Liver (tissue), 9 donors: ENCODE results near the gene SLC22A13. TPM values are rescaled to one million over a fixed set of nuclear protein-coding genes. Genes with fewer than 3 reads are reported as not detected.

Experiments used
- DNase-seq: peaks from one replicate; pipeline ENCODE4 v3.0.0-alpha.2; 2017; ENCODE audit warnings: low spot score
- H3K27ac ChIP-seq, 2 donors: one replicate each; pipeline ENCODE4 v1.7.0; 2013; ENCODE audit warnings: inconsistent platforms in 2 of 2, low read length in 2 of 2, control low read depth in 1 of 2, low read depth in 1 of 2, mild to moderate bottlenecking in 1 of 2
- H3K27me3 ChIP-seq, 4 donors: one replicate each; pipeline versions ENCODE4 v1.6.1 to v1.7.0; 2013; ENCODE audit warnings: low read length in 3 of 4, inconsistent platforms in 1 of 4, mild to moderate bottlenecking in 1 of 4, moderate library complexity in 1 of 4; ENCODE audit not compliant: control insufficient read depth in 4 of 4, insufficient read depth in 4 of 4
- H3K36me3 ChIP-seq, 4 donors: one replicate each; pipeline versions ENCODE4 v1.6.1 to v1.7.0; 2013; ENCODE audit warnings: low read length in 3 of 4, mild to moderate bottlenecking in 3 of 4, low read depth in 1 of 4, moderate library complexity in 1 of 4; ENCODE audit not compliant: control insufficient read depth in 4 of 4, insufficient read depth in 3 of 4
- H3K4me1 ChIP-seq, 4 donors: one replicate each; pipeline versions ENCODE4 v1.6.1 to v1.7.0; 2013; ENCODE audit warnings: low read length in 3 of 4, mild to moderate bottlenecking in 3 of 4, moderate library complexity in 1 of 4; ENCODE audit not compliant: control insufficient read depth in 4 of 4, insufficient read depth in 4 of 4
- H3K4me3 ChIP-seq, 3 donors: one replicate each; pipeline versions ENCODE4 v1.6.1 to v1.7.0; 2013; ENCODE audit warnings: low read length in 3 of 3, control low read depth in 1 of 3, low read depth in 1 of 3, mild to moderate bottlenecking in 1 of 3
- H3K9ac ChIP-seq, 2 donors: one replicate each; pipeline ENCODE4 v1.7.0; 2013; ENCODE audit warnings: low read length in 2 of 2, mild to moderate bottlenecking in 2 of 2, moderate library complexity in 2 of 2, control low read depth in 1 of 2, low read depth in 1 of 2
- H3K9me3 ChIP-seq, 4 donors: one replicate each; pipeline versions ENCODE4 v1.6.1 to v1.7.0; 2013; ENCODE audit warnings: low read length in 3 of 4; ENCODE audit not compliant: control insufficient read depth in 4 of 4
- EGR1 ChIP-seq, 2 donors: IDR thresholded peaks; 2 replicates each; pipeline ENCODE4 v1.6.1; 2016 to 2018; ENCODE audit warnings: antibody characterized with exemption in 2 of 2, low read depth in 2 of 2
- FOXA1 ChIP-seq: IDR thresholded peaks from 2 replicates; pipeline ENCODE4 v1.6.1; 2016; ENCODE audit warnings: antibody characterized with exemption
- FOXA2 ChIP-seq: IDR thresholded peaks from 2 replicates; pipeline ENCODE4 v1.6.1; 2016; ENCODE audit warnings: antibody characterized with exemption
- GABPA ChIP-seq, 2 donors: IDR thresholded peaks in 1 of 2; conservative IDR thresholded peaks in 1 of 2; 2 replicates each; pipeline ENCODE4 v1.6.1; 2016; ENCODE audit warnings: antibody characterized with exemption in 2 of 2, mild to moderate bottlenecking in 1 of 2, moderate library complexity in 1 of 2
- HNF4A ChIP-seq, 2 donors: conservative IDR thresholded peaks; 2 replicates each; pipeline ENCODE4 v1.6.1; 2016; ENCODE audit warnings: antibody characterized with exemption in 2 of 2, mild to moderate bottlenecking in 2 of 2
- HNF4G ChIP-seq: IDR thresholded peaks from 2 replicates; pipeline ENCODE4 v1.6.1; 2016; ENCODE audit warnings: antibody characterized with exemption
- JUND ChIP-seq, 2 donors: IDR thresholded peaks; 2 replicates each; pipeline ENCODE4 v1.6.1; 2016; ENCODE audit warnings: antibody characterized with exemption in 2 of 2
- NR2F2 ChIP-seq: IDR thresholded peaks from 2 replicates; pipeline ENCODE4 v1.6.1; 2016; ENCODE audit warnings: antibody characterized with exemption
- RAD21 ChIP-seq, 2 donors: IDR thresholded peaks; 2 replicates each; pipeline ENCODE4 v1.6.1; 2016; ENCODE audit warnings: antibody characterized with exemption in 2 of 2, mild to moderate bottlenecking in 2 of 2
- RXRA ChIP-seq, 2 donors: IDR thresholded peaks; 2 replicates each; pipeline ENCODE4 v1.6.1; 2017 to 2018; ENCODE audit warnings: antibody characterized with exemption in 2 of 2, mild to moderate bottlenecking in 1 of 2
- SP1 ChIP-seq: IDR thresholded peaks from 2 replicates; pipeline ENCODE4 v1.6.1; 2018; ENCODE audit warnings: antibody characterized with exemption, mild to moderate bottlenecking
- TAF1 ChIP-seq: conservative IDR thresholded peaks from 2 replicates; pipeline ENCODE4 v1.6.1; 2016; ENCODE audit warnings: antibody characterized with exemption, mild to moderate bottlenecking
- YY1 ChIP-seq: IDR thresholded peaks from 2 replicates; pipeline ENCODE4 v1.6.1; 2016; ENCODE audit warnings: antibody characterized with exemption, mild to moderate bottlenecking
- WGBS: extraction: QIAGEN DNeasy Blood & Tissue Kit; methylation state at CpG from one replicate; pipeline ENCODE4 v1.1.7; 2013; 5-methylcytosine and 5-hydroxymethylcytosine counted together
- polyA plus RNA-seq, 2 donors: library from polyadenylated mRNA; stranded (reverse) in 1 of 2; unstranded in 1 of 2; fragments of 200-250 nt in 1 of 2; fragments of >200 nt in 1 of 2; fragmentation: Nextera tagmentation in 1 of 2; extraction: Ambion mirVana in 1 of 2; gene quantifications; one replicate each; pipeline versions ENCODE4 v1.2.1 to v1.2.3, GENCODE V29; 2013 to 2015
- total RNA-seq, 2 donors: library from RNA; depleted of rRNA; stranded (reverse); fragments of >200 nt; gene quantifications; one replicate each; pipeline ENCODE4 v1.2.3, GENCODE V29; 2014
- TF ChIP-seq, protein P1 (sequence below): IDR thresholded peaks from 2 replicates; pipeline ENCODE4 v1.6.1; 2016; ENCODE audit warnings: antibody characterized with exemption
- TF ChIP-seq, protein P2 (sequence below): IDR thresholded peaks from 2 replicates; pipeline ENCODE4 v1.6.1; 2016; ENCODE audit warnings: antibody characterized with exemption
- TF ChIP-seq, protein P3 (sequence below): IDR thresholded peaks from 2 replicates; pipeline ENCODE4 v1.6.1; 2016; ENCODE audit warnings: antibody characterized with exemption
- TF ChIP-seq, protein P4 (sequence below): IDR thresholded peaks from 2 replicates; pipeline ENCODE4 v1.6.1; 2016; ENCODE audit warnings: antibody characterized with exemption, mild to moderate bottlenecking
- TF ChIP-seq, protein P5 (sequence below): fragments of 150-350 bp; IDR thresholded peaks from 2 replicates; pipeline ENCODE4 v1.5.1; 2017; ENCODE audit warnings: improper control_type of control experiment, low read depth, low read length; ENCODE audit not compliant: missing input control
- donor health status: healthy.
- donor health status: healthy.
- donor health status: healthy.
- donor health status: healthy.
- donor health status: healthy.

SLC22A13 gene
- total and polyA plus RNA-seq, 4 donors: 0.10 to 0.42 (median 0.14) TPM; not detected in 1

DNA sequence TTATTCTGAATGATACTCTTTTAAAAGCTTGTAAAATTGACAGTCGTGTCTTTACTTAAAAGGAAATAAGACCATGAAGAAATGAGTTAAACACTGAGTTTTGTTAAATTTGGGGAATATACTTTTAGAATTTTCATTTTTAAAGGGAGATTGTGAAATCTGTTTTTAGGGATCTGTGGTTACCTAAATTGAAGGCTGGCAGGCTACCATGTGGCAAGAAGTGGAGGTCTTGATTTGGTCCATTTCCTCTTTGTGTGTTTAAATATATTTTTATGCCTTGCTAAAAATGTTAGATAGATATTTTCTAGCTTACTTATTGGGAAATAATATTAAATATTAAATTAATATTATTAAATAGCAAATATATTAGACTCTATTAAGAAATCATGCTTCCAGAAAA lies 36.6 kb upstream of the SLC22A13 start (continued):
- TF ChIP-seq, protein P1, sequence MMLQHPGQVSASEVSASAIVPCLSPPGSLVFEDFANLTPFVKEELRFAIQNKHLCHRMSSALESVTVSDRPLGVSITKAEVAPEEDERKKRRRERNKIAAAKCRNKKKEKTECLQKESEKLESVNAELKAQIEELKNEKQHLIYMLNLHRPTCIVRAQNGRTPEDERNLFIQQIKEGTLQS: no peak

DNA sequence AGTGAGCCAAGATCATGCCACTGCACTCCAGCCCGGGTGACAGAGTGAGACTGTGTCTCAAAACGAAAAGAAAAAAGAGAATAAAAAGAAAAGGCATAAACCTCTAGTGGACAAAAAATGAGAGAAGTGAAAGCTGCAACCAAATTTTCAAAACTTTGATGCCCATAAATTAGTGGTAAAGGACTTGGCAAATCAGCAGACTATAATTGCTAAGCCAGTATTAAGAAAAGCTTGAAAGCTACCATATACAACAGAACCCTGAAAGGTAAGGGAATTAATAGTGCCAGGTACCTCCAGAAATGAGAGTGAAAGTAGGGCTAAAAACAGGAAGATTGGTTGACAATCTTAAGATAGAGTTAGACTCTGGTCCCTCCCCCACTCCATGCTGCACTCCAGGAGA lies 32.9 kb upstream of the SLC22A13 start:
- no peak overlapping the region for H3K9ac ChIP-seq
- H3K4me1 ChIP-seq: no peaks in the 10 kb centered on the region
- 89% methylated on average over 2 of the region's 2 CpGs for WGBS
- no peak for DNase-seq
- H3K27ac ChIP-seq: no peak overlapping the region
- peaks cover 0 to 2% (median 0%) of the 10 kb centered on the region in 4 donors for H3K9me3 ChIP-seq
- H3K27me3 ChIP-seq: no peaks in the 10 kb centered on the region
- TF ChIP-seq NR2F2: no peak
- TF ChIP-seq, protein P2, sequence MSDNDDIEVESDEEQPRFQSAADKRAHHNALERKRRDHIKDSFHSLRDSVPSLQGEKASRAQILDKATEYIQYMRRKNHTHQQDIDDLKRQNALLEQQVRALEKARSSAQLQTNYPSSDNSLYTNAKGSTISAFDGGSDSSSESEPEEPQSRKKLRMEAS: no peak
- TF ChIP-seq TAF1: no peak
- TF ChIP-seq SP1: no peak
- no peak for TF ChIP-seq YY1
- TF ChIP-seq EGR1 (IDR thresholded peaks at IDR 0.05; ENCODE audit: low read depth in 2 of 2): no peak
- TF ChIP-seq, protein P3, sequence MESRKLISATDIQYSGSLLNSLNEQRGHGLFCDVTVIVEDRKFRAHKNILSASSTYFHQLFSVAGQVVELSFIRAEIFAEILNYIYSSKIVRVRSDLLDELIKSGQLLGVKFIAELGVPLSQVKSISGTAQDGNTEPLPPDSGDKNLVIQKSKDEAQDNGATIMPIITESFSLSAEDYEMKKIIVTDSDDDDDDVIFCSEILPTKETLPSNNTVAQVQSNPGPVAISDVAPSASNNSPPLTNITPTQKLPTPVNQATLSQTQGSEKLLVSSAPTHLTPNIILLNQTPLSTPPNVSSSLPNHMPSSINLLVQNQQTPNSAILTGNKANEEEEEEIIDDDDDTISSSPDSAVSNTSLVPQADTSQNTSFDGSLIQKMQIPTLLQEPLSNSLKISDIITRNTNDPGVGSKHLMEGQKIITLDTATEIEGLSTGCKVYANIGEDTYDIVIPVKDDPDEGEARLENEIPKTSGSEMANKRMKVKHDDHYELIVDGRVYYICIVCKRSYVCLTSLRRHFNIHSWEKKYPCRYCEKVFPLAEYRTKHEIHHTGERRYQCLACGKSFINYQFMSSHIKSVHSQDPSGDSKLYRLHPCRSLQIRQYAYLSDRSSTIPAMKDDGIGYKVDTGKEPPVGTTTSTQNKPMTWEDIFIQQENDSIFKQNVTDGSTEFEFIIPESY: no peak
- no peak for TF ChIP-seq HNF4A (conservative IDR thresholded peaks at IDR 0.05)
- TF ChIP-seq, protein P4, sequence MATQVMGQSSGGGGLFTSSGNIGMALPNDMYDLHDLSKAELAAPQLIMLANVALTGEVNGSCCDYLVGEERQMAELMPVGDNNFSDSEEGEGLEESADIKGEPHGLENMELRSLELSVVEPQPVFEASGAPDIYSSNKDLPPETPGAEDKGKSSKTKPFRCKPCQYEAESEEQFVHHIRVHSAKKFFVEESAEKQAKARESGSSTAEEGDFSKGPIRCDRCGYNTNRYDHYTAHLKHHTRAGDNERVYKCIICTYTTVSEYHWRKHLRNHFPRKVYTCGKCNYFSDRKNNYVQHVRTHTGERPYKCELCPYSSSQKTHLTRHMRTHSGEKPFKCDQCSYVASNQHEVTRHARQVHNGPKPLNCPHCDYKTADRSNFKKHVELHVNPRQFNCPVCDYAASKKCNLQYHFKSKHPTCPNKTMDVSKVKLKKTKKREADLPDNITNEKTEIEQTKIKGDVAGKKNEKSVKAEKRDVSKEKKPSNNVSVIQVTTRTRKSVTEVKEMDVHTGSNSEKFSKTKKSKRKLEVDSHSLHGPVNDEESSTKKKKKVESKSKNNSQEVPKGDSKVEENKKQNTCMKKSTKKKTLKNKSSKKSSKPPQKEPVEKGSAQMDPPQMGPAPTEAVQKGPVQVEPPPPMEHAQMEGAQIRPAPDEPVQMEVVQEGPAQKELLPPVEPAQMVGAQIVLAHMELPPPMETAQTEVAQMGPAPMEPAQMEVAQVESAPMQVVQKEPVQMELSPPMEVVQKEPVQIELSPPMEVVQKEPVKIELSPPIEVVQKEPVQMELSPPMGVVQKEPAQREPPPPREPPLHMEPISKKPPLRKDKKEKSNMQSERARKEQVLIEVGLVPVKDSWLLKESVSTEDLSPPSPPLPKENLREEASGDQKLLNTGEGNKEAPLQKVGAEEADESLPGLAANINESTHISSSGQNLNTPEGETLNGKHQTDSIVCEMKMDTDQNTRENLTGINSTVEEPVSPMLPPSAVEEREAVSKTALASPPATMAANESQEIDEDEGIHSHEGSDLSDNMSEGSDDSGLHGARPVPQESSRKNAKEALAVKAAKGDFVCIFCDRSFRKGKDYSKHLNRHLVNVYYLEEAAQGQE: no peak
- no peak for TF ChIP-seq RAD21 (IDR thresholded peaks at IDR 0.05)
- no peak for TF ChIP-seq JUND (IDR thresholded peaks at IDR 0.05)
- TF ChIP-seq, protein P5, sequence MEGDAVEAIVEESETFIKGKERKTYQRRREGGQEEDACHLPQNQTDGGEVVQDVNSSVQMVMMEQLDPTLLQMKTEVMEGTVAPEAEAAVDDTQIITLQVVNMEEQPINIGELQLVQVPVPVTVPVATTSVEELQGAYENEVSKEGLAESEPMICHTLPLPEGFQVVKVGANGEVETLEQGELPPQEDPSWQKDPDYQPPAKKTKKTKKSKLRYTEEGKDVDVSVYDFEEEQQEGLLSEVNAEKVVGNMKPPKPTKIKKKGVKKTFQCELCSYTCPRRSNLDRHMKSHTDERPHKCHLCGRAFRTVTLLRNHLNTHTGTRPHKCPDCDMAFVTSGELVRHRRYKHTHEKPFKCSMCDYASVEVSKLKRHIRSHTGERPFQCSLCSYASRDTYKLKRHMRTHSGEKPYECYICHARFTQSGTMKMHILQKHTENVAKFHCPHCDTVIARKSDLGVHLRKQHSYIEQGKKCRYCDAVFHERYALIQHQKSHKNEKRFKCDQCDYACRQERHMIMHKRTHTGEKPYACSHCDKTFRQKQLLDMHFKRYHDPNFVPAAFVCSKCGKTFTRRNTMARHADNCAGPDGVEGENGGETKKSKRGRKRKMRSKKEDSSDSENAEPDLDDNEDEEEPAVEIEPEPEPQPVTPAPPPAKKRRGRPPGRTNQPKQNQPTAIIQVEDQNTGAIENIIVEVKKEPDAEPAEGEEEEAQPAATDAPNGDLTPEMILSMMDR: no peak
- no peak for TF ChIP-seq RXRA (IDR thresholded peaks at IDR 0.05)
- TF ChIP-seq GABPA (IDR thresholded peaks at IDR 0.05 in 1 of 2, conservative IDR thresholded peaks at IDR 0.05 in 1 of 2): no peak
- no peak for TF ChIP-seq HNF4G
- no peak for TF ChIP-seq FOXA2
- TF ChIP-seq, protein P1: no peak
- TF ChIP-seq FOXA1: no peak
- H3K4me3 ChIP-seq: no peak overlapping the region
- H3K36me3 ChIP-seq: peaks cover 0 to 26% (median 24%) of the 10 kb centered on the region in 4 donors
